A673 (cell line): ENCODE results near the gene TUBA8. TPM values are rescaled to one million over a fixed set of nuclear protein-coding genes. Genes with fewer than 3 reads are reported as not detected.

Experiments
- BruUV-seq: library from RNA; stranded (reverse); fragments of 400-500 nt; replicated peaks from 2 replicates; lab custom pipeline; 2021; lab: Mats Ljungman, UMichigan
- CTCF ChIA-PET: fragments of 300-600 bp; sonication (Branson Sonifier 250); formaldehyde crosslinking; loops from one replicate; lab custom pipeline; 2022; ENCODE audit warnings: antibody characterized with exemption; lab: Charles Lee
- POLR2A ChIA-PET: fragments of 300-600 bp; sonication (Branson Sonifier 250); formaldehyde crosslinking; loops from one replicate; lab custom pipeline; 2022; ENCODE audit warnings: antibody characterized with exemption; ENCODE audit not compliant: low non-redundant PET; lab: Charles Lee
- DNase-seq: peaks from one replicate; pipeline ENCODE4 v3.0.0-alpha.2; 2015; ENCODE audit warnings: low spot score
- H3K27ac ChIP-seq: fragments of 200-600 bp; sonication (generic); 2 replicates; pipeline ENCODE4 v1.5.1; 2016; ENCODE audit warnings: mixed run types, low read depth, mild to moderate bottlenecking, mixed read lengths, antibody characterized with exemption, low read length; ENCODE audit not compliant: poor library complexity, severe bottlenecking
- H3K27me3 ChIP-seq: fragments of 200-600 bp; sonication (generic); replicated peaks from 2 replicates; pipeline ENCODE4 v1.6.1; 2017; ENCODE audit warnings: mixed run types, low read depth, mild to moderate bottlenecking, mixed read lengths, antibody characterized with exemption, low read length; ENCODE audit not compliant: insufficient read depth, poor library complexity
- H3K36me3 ChIP-seq: fragments of 200-600 bp; sonication (generic); 2 replicates; pipeline ENCODE4 v1.6.1; 2016; ENCODE audit warnings: mixed run types, mild to moderate bottlenecking, mixed read lengths, antibody characterized with exemption, low read length; ENCODE audit not compliant: insufficient read depth, poor library complexity, severe bottlenecking
- H3K4me1 ChIP-seq: fragments of 200-600 bp; sonication (generic); 2 replicates; pipeline ENCODE4 v1.6.1; 2017; ENCODE audit warnings: mixed run types, mild to moderate bottlenecking, mixed read lengths, antibody characterized with exemption, low read length; ENCODE audit not compliant: insufficient read depth, poor library complexity, severe bottlenecking
- H3K4me3 ChIP-seq: fragments of 200-600 bp; sonication (generic); 2 replicates; pipeline ENCODE4 v1.5.1; 2016; ENCODE audit warnings: low read depth, mixed run types, mild to moderate bottlenecking, mixed read lengths, low read length; ENCODE audit not compliant: poor library complexity, severe bottlenecking
- H3K9me3 ChIP-seq: fragments of 200-600 bp; sonication (generic); 2 replicates; pipeline ENCODE4 v1.6.1; 2016; ENCODE audit warnings: mixed run types, low read depth, mild to moderate bottlenecking, mixed read lengths, antibody characterized with exemption, low read length; ENCODE audit not compliant: poor library complexity, severe bottlenecking
- EZH2 ChIP-seq: fragments of 200-600 bp; sonication (generic); IDR thresholded peaks from 2 replicates; pipeline ENCODE4 v1.6.1; 2017; ENCODE audit warnings: borderline replicate concordance, low read depth, mild to moderate bottlenecking, mixed read lengths, antibody characterized with exemption, low read length; ENCODE audit not compliant: poor library complexity, severe bottlenecking
- intact Hi-C: fragments of 100-400 bp; cut with micrococcal nuclease; formaldehyde crosslinking; loops from one replicate; pipeline ENCODE4 v1.10.0; 2022; ENCODE audit not compliant: unreplicated experiment
- total RNA-seq: library from RNA; stranded (reverse); gene quantifications from 2 replicates; pipeline ENCODE4 v1.2.3, GENCODE V29; 2021
- TF ChIP-seq, protein P1 (sequence below): fragments of 300-800, 200-600 bp; sonication (generic); conservative IDR thresholded peaks from 2 replicates; pipeline ENCODE4 v1.5.1; 2017; ENCODE audit warnings: low read depth, mild to moderate bottlenecking, antibody characterized with exemption, low read length, moderate library complexity, mixed read lengths

Gene TUBA8
- total RNA-seq, 1 experiment from 2014 or later = 3.1 TPM

DNA sequence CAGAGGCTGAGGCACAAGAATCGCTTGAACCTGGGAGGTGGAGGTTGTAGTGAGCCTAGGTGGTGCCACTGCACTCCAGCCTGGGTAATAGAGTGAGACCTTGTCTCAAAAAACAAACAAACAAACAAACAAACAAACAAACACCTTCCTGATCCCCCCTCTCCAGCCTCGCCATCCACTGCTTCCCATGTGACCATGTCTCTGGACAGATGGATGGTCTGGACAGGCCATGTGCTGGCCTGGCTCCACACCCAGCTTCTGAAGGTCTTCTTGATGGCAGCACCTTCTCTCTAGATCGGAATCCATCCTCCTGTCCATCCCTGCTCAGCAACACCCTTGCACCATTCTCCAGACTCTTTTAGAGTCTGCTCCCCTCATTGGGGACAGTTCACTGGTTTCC is 43.5 kb upstream of the TUBA8 start:
- H3K27me3 ChIP-seq = no peaks in the 10 kb centered on the region
- DNase-seq = no peak
- TF ChIP-seq EZH2 = no peak
- TF ChIP-seq, protein P1, sequence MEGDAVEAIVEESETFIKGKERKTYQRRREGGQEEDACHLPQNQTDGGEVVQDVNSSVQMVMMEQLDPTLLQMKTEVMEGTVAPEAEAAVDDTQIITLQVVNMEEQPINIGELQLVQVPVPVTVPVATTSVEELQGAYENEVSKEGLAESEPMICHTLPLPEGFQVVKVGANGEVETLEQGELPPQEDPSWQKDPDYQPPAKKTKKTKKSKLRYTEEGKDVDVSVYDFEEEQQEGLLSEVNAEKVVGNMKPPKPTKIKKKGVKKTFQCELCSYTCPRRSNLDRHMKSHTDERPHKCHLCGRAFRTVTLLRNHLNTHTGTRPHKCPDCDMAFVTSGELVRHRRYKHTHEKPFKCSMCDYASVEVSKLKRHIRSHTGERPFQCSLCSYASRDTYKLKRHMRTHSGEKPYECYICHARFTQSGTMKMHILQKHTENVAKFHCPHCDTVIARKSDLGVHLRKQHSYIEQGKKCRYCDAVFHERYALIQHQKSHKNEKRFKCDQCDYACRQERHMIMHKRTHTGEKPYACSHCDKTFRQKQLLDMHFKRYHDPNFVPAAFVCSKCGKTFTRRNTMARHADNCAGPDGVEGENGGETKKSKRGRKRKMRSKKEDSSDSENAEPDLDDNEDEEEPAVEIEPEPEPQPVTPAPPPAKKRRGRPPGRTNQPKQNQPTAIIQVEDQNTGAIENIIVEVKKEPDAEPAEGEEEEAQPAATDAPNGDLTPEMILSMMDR = no peak
- no TSS peak for BruUV-seq
- H3K9me3 ChIP-seq = no peaks in the 10 kb centered on the region
- no peak overlapping the region for H3K27ac ChIP-seq
- CTCF ChIA-PET = no interaction called here
- H3K36me3 ChIP-seq = no peaks in the 10 kb centered on the region
- H3K4me1 ChIP-seq = peaks cover 9% of the 10 kb centered on the region
- H3K4me3 ChIP-seq = no peak overlapping the region
- intact Hi-C loops = no loop called here
- POLR2A ChIA-PET = no interaction called here

DNA sequence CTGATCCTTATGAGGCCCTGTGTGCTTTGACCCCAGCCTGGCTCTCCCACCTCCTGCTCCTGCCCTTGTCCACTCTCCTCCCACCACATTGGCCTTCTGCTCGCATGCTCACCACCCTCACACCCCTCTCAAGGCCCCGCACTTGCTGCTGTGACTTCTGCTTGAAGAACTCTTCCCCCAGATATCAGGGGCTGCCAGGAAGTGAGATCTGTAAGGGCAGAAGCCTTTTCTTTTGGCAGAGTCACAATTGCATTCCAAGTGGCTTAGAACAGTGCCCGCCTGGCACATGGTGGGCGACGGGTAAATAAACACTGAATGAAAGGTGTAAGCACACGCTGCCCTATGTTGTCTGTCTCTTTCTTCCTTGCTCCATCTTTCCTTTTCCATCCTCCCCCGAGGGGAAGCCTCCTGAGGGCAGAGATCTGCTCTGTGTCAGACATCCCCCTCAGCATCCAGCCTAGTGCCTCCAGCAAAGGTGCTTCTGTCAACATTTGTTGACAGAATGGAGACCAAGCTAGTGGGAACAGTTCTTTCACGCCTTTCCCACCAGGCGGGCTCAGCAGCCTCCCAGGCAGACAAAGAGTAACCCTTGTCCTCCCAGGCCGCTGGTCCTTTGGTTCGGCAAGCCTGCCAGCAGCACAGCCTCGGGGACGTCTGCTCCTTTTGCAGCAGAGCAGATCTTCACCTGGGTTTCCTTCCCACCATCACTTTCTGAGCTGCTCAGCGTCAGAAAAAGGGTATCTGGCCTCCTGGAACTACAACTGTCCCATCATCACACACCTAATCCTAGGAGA is 42.9 kb upstream of the TUBA8 start:
- intact Hi-C loops = no loop called here
- no peaks in the 10 kb centered on the region for H3K9me3 ChIP-seq
- no peaks in the 10 kb centered on the region for H3K36me3 ChIP-seq
- no peak for DNase-seq
- ChIA-PET CTCF (no interaction called here), POLR2A (no interaction called here)
- H3K4me1 ChIP-seq = peaks cover 9% of the 10 kb centered on the region
- no TSS peak for BruUV-seq
- H3K27me3 ChIP-seq = no peaks in the 10 kb centered on the region
- no peak for TF ChIP-seq EZH2
- H3K27ac ChIP-seq = no peak overlapping the region
- no peak overlapping the region for H3K4me3 ChIP-seq

DNA sequence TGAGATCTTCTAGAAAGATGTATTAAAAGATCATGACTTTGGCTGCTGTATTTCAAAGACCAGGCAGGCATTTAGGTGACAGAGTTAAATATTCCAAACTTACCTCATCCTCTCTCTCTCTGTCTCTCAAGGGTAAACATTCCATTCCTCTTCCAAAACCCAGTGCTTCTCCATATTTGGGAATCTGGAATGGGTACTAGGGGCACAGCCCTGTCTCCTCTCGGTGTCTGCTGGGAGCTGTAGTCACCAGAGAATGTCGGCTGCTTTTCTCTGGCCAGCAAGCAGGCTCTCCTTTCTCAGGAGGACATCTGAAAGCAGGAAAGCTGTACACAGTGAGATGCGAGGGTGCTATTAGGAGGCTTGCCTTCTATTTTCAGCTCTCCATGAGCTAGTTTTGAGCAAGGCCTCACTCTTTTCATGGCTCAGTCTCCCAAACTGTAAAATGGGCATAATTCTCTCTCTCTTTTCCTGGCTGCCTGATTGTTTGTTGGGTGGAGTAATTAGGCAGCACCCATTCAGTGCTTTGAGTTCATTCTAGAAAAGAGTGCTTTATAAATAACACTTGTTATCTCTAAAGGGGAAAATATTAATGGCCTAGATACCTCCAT is 42.1 kb upstream of the TUBA8 start:
- intact Hi-C loops = no loop called here
- Histone ChIP-seq H3K4me3 (no peak overlapping the region), H3K4me1 (peaks cover 1% of the 10 kb centered on the region), H3K27ac (no peak overlapping the region), H3K27me3 (no peaks in the 10 kb centered on the region), H3K36me3 (no peaks in the 10 kb centered on the region), H3K9me3 (no peaks in the 10 kb centered on the region)
- ChIA-PET CTCF (no interaction called here), POLR2A (no interaction called here)
- no peak for DNase-seq
- no TSS peak for BruUV-seq
- TF ChIP-seq, protein P1 = no peak
